ENCODE data around the gene KRT36. TPM values are rescaled to one million over a fixed set of nuclear protein-coding genes. Genes with fewer than 3 reads are reported as not detected.

KRT36 gene
- total and polyA plus RNA-seq, 2 experiments from 2014 or later, result not detected

GRCh38 chr17:41474863-41475262, 14.8 kb downstream of the KRT36 start (continued):
- TF ChIP-seq CREB1 (CRISPR knock-in tag; IDR thresholded peaks at IDR 0.05; ENCODE audit: low read depth), result no peak
- TF ChIP-seq REST (IDR thresholded peaks at IDR 0.05; ENCODE audit: unreplicated experiment), result no peak
- TF ChIP-seq EZH2 (IDR thresholded peaks at IDR 0.05; ENCODE audit: low read depth, unreplicated experiment), result no peak

GRCh38 chr17:41468346-41468745, 21.4 kb downstream of the KRT36 start:
- Histone ChIP-seq H3F3A (replicated peaks; ENCODE audit: low read depth) (no peaks in the 10 kb centered on the region), H2AFZ (no peak overlapping the region), H3K27me3 (ENCODE audit: insufficient read depth) (no peaks in the 10 kb centered on the region), H3K4me2 (no peak overlapping the region), H3K4me3 (no peak overlapping the region), H3K4me1 (ENCODE audit: insufficient read depth) (no peaks in the 10 kb centered on the region), H3K79me2 (replicated peaks; ENCODE audit: insufficient read depth) (no peaks in the 10 kb centered on the region), H3K27ac (ENCODE audit: low read depth) (no peak overlapping the region), H3K36me3 (ENCODE audit: insufficient read depth) (no peaks in the 10 kb centered on the region), H4K20me1 (replicated peaks; ENCODE audit: insufficient read depth) (no peaks in the 10 kb centered on the region), H3K9me2 (ENCODE audit: insufficient read depth) (0 out of 2 replicates have a peak, but pooled peaks cover 4% of the 10 kb centered on the region)
- ATAC-seq (no peak), DNase-seq (ENCODE audit: low spot score) (no peak)
- Mint-ChIP-seq H3K4me1 (no peaks in the 10 kb centered on the region), H3K27me3 (ENCODE audit: insufficient read depth, low read depth, poor library complexity) (peaks cover 4% of the 10 kb centered on the region), H3K4me3 (no peak overlapping the region), H3K36me3 (ENCODE audit: low read depth) (no peaks in the 10 kb centered on the region), H3K27ac (no peak overlapping the region), H3K9me3 (peaks cover 14% of the 10 kb centered on the region; the same call in 2 of the 3 replicates)
- no peak for TF ChIP-seq POLR2AphosphoS5 (IDR thresholded peaks at IDR 0.05; ENCODE audit: low read depth)
- TF ChIP-seq JUNB (IDR thresholded peaks at IDR 0.05; ENCODE audit: unreplicated experiment), result no peak
- TF ChIP-seq REST (IDR thresholded peaks at IDR 0.05; ENCODE audit: unreplicated experiment), result no peak
- no peak for TF ChIP-seq EZH2phosphoT487 (IDR thresholded peaks at IDR 0.05; ENCODE audit: unreplicated experiment)
- TF ChIP-seq NANOG (IDR thresholded peaks at IDR 0.05; ENCODE audit: borderline replicate concordance), result no peak
- no peak for TF ChIP-seq EZH2 (IDR thresholded peaks at IDR 0.05; ENCODE audit: low read depth, unreplicated experiment)
- no peak for TF ChIP-seq ZNF114 (CRISPR knock-in tag; IDR thresholded peaks at IDR 0.05)
- no peak for TF ChIP-seq CREB1 (CRISPR knock-in tag; IDR thresholded peaks at IDR 0.05; ENCODE audit: low read depth)
- no peak for TF ChIP-seq ZNF462 (CRISPR knock-in tag; IDR thresholded peaks at IDR 0.05)
- TF ChIP-seq ZNF331 (CRISPR knock-in tag; IDR thresholded peaks at IDR 0.05; ENCODE audit: low read depth), result no peak
- TF ChIP-seq ETS1 (IDR thresholded peaks at IDR 0.05), result no peak
